HG02970 (cell line): ENCODE results near the gene AKAP6.
"Not testable (repeated sequence)": the region's sequence is repeated elsewhere in the genome, so short reads cannot be mapped to it uniquely, and the experiment has no call there.

Source experiments
- ATAC-seq: cut with Tn5 transposase; IDR thresholded peaks from one replicate; pipeline ENCODE4 v1.9.1; 2021; ENCODE audit warnings: mild to moderate bottlenecking, moderate library complexity, moderate number of reproducible peaks; ENCODE audit not compliant: unreplicated experiment, low FRiP score

AKAP6 gene

DNA sequence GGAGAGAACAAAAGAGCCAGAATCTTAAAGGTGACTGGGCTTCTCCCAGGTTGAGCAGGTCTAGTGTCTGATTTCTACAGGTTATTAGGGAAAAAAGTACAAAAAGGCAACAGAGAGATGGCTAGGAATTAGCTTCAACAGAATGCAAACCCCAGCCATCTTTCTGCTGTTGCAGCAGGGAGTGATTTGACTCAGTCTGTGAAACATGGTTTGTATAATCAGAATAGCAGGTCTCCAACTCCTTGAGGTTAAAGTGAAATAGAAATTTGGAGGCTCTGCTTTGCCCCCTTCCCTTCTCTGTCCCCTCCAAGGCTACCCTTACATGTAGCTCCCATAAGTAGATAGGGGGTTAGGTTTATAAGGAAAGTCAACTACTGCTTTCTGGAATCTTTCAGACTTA, 105.8 kb downstream of the AKAP6 start:
- ATAC-seq = no peak

DNA sequence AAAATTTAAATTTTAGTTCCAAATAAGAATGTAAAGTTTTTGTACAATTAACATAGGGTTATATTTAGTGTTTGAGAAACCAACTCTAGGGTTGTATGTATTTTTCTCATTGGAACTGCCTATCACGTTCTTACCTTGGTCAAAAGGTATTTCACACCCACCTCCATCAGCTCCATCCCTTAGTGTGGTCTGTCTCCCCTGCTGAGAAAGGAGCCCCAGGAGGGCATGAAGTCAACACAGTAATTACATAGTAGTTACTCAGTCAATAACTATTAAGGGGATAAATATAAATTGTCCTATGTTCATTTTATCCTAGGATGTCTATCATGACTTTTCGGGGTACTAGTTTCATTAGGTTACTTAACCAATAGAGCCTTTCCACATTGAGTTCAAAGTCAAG, 106.3 kb downstream of the AKAP6 start:
- no peak for ATAC-seq

DNA sequence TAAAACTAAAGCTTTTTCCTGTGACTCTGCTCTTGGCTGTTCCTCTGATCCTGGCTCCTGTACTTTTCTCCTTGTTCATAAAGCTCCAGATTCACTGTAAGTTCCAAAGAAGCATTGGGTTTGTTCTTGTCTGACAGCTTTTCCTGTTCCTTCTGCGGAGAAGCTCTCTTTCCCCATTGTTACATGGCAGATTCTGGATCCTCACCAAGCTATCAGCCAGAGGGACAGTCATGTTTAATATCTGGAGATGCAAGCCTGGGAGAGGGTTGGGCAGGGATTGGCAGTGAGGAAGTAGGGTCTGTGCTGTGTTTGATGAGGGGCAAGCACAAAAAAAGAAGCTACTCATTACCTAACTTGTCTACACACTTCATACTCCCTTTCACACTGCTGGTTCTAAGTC, 107.9 kb downstream of the AKAP6 start:
- no peak for ATAC-seq

DNA sequence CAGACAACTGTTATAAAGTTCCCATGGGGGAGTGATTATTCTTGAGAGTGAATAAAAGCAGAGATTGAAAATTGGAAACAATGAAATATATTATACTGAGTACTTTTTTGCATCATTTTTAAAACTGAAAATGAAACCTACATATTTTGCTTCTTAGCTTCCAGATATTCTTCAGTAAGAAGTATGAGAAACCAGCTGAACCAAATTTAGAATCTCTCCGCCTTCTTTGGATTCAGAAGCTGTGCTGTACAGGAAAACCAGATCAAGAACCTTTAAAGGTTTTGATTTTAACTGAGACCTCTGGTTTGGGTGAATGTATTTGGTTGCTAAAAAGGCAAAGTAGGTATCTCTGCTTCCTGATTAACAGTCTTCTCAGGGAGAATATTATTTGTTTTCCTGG, 109.4 kb downstream of the AKAP6 start:
- ATAC-seq = no peak

DNA sequence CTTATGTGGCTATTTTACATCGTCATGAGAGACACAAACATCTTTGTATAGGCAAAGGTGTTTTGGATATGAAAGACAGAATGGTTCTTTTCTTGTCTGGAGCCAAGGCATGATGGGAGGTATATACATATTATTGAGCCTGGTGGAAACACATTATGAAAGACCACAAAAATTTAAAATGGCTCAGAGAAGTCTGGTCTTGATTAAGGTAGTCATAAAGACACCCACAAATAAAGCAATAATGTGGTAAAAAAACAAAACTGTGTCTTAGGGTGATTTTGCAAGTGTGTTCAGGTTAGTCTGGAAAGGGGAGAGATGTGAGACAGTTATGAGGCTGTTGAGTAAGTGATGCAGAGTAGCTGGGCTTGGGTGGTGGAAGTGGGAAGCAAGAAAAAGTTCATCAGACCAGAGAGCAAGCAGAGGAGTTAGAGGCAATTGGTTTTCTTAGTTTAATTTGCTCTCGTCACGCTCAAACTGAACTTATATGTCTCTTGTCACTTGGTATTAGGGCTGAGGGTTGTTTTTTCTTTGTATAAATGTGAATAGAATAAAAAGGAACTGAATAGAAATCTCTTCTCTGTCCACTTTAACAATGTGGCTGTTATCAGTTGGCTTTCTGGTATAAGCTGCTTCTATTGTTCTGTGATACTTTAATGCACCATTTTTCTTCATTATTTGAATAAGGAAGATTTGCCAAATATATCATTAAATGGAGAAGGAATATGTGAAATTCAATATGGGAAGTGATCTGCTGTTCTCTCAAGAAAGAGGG, 115.0 kb downstream of the AKAP6 start:
- no peak for ATAC-seq

DNA sequence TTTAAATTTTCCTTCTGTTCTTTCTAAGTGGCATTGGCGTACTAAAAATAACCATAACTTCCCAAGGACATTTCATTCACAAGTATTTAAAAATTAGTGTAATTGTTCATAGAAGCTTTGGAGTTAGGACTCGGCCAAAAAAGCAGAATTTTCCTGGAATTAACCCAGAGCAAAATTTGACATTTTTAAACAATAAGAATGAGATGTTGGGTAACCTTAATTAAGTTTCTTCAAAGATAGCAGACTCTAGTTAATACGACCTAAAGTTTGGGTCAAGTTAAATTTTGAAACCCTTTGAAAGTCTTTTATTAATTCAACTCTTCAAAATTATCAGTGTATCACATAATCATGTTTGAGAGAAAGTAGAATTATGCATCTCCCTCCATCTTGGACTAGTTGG, 118.3 kb downstream of the AKAP6 start:
- no peak for ATAC-seq

DNA sequence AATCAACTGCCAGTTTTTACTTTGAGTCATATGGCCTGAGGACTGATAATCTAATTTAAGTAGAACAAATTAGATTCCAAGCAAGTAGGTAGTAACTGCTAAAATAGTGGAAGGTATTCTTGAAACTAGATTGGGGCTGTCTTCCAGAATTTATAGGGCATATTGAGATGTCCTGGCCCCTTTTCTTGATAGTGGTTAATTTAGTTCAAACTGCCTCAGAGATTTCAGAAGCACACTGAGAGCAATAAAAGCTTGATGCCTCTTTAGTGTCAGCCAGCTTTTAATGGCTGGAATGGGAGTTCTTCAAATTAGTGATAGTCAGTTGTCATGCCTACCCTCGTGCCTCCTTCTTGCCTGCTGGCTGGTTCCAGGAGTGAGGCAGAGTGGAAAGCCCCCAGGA, 120.5 kb downstream of the AKAP6 start:
- ATAC-seq = no peak

DNA sequence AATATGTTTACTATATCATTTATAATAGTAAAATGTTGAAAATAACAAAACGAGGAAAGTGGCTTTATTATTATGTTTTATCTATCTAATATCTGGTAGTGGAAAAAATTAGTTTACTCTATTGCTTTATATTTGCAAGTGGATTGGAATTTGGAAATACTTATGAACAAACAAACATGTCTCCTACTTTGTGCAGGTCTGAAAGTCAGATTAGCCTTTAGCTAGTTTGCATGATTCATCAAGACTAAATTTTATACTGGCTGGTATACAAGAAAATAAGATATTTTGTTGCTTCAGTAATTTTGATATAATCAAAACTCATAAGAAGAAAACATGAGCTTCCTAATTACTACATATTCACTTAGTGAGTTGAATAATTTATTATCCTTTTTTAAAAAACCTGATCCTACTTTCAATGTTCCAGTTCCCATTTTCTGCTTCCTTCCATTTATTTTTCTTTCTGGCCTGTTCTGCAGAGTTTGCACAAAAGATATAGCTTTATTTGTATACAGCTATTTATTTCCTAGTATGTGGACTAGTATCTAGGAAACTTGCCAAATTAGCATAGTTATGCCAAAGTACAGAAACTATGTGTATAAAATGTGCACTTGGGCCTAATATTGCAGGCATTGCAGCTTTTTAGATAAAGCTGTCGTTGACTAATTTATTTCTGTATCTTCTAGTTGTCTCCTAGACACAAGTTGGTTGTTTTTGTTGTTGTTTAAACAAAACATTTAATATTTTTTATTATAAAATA, 122.0 kb downstream of the AKAP6 start:
- ATAC-seq = no peak

DNA sequence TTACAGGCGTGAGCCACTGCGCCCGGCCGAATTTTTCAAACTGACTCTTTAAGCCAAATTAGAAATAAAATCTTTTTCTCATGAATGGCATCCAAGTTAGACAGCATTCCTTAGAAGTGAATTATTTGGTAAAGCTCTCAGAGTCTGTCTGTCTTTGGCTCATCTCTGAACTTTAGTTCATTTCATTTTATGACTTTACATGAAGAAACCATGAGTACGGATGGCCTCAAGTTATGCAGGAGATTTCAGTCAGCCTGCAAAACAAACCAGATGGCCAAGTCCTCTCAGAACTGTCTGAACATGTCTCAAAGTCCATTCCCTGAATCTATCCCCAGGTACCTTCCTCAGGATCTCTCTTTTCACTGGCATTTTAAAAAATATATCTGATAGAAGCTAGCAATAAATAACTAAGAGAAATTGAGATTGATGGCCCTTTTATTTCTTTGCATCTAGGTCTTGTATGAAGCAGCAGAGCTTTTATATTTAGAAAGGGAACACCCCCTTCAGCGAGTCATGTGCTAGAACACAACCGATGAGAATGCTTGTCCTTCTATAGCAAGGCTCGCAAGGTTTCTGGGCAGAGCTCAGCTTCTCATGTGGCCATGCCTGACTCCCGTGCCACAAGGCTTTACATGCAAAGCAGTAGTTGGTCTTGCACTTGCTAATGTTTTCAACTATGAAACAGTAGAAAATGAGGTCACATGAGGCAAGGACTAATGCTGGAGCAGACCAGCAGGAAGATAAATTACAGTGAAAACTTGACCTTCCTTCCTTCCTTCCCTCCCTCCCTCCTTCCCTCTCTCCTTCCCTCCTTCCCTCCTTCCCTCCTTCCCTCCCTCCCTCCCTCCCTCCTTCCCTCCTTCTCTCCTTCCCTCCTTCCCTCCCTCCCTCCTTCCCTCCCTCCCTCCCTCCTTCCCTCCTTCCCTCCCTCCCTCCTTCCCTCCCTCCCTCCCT, 125.0 kb downstream of the AKAP6 start:
- no peak for ATAC-seq

DNA sequence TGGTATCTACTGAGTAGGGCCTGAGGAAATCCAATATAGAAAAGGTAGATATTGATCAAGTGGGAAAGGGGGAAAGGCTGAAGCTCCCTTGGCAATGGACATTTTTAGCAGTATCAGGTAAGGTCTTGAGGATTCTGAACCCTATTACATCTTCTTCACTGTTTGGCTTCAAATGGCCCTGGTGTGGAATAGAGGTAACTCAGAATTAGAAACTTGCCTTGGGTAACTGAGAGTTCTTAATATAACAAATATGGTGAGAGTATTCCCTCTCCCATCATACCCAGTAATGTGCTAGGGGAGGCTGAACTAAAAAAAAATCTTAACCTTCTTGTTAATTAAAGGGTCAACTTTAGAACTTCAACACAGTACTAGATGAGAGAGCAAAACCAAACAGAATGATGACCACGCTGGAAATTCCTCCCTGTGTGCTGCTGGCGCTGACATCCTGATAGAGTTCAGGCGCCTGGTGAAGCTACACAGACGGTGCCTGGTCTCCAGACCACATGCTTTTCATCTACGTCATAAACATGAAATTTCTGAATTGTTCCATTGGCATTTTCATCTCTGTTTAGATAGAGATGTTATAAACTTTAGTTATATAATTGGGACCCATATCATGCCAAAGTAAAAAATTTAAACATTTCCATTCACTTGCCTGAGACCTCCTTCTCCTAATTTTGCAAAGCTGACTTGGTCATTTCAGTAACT, 128.3 kb downstream of the AKAP6 start:
- ATAC-seq = no peak

DNA sequence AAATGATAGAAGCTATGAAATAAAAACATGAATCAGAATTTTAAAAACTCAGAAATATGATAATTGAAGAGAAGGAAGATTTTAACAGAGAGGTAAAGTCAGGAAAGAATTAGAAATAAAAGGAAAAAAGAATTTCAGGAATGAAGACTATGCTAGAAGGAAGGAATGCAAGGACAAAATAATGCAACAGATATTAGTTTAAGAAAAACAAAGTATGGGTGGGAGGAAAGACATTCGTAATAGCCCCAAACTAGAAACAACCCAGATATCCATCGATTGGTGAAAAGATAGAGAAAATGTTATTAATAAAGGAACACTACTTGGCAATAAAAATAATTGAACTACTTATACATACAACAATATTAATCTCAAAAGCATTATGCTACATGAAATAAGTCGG, 129.6 kb downstream of the AKAP6 start:
- ATAC-seq = no peak

DNA sequence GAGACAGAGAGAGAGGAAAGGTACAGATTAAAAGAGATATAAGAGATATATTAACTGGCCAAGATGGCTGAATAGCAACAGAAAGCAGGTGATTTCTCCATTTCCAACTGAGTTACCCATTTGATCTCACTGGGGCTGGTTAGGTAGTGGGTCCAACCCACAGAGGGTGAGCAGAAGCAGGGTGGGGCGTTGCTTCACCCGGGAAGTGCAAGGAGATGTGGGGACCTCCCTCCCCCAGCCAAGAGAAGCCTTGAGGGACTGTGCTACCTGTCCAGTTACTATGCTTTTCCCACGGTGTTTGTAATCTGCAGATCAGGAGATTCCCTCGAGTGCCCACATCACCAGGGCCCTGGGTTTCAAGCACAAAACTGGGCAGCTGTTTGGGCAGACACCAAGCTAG, 131.2 kb downstream of the AKAP6 start:
- no peak for ATAC-seq

DNA sequence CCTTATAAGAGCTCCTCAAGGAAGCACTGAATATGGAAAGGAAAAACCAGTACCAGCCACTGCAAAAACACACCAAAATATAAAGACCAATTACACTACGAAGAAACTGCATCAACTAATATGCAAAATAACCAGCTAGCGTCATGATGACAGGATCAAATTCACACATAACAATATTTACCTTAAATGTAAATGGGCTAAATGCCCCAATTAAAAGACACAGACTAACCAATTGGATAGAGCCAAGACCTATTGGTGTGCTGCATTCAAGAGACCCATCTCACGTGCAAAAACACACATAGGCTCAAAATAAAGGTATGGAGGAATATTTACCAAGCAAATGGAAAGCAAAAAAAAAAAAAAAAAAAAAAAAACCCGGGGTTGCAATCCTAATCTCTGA, 133.5 kb downstream of the AKAP6 start:
- not testable (repeated sequence) for ATAC-seq

DNA sequence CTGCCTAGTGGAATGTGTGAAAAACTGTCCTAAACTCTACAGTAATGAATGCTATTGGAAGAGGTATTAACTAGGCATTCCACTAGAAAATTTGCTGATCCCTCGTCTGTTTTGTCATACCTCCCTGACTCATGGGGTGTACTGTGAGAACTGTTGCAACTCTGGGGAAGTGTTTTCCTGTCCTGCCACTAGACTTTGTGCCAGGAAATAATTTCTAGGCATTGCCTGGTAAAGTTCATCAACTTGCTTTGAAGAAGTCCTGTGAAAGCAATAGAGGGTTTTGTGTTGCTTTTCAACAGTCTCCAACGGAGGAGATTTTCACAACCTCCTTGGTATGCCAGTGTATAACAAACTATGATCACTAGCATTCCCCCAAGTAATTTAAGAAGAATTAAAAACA, 139.9 kb downstream of the AKAP6 start:
- ATAC-seq = no peak

DNA sequence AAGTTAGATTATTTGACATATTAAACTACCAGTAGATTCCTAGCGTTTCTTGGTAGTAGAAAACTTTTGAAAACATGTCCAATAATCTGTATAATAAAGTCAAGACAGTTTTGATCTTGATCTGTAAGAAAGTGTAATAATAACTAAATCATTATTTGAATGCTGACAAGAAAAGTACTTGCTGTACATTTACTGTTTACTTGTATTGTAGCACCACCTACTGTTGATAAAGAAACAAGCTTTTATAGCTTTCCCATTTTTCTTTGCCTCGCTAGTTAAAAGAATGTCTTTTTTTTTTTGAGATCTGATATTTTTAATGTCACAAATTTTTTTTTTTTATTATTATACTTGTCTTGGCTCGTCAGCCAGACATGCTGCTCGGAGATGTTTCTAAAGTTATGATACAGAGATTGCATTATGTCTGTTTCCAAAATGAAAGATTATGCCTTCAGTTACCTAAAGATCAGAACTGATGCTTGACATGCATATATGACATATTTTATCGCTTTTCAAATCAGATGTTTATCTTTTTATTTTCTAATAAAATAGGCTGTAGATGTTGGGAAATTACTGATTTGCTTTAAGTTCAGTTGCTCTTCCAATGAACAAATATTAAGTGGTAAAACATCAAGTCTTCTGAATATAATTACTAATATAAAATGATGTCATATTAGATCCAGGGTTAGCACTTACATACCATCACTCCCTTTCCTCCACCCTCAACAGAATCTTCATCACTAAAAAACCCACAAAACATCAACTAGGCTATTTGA, 140.5 kb downstream of the AKAP6 start:
- no peak for ATAC-seq

DNA sequence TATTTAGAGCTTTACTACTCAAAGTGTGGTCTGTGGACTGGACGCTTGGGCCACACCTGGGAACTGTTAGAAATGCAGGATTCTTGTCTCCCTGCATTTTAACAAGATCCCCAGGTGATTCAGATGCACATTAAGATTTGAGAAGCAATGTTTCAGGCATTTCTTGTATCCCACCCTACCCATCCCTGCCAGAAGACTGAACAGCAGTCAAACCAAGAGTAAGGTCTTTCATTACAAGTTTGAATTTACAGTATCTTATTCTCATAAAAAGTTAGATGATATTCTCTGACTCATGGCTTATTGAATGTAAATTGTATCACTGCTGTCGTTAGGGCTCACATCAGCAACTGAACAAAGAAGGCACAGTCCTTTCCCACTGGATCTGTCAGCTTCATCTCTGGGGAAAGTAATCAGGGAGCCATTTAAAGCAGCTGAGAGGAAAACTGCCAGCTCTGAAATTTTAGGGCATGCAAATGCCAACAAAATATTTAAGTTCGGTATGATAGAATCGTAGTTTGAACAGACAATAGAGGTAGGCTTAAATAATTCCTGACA, 141.1 kb downstream of the AKAP6 start:
- no peak for ATAC-seq

DNA sequence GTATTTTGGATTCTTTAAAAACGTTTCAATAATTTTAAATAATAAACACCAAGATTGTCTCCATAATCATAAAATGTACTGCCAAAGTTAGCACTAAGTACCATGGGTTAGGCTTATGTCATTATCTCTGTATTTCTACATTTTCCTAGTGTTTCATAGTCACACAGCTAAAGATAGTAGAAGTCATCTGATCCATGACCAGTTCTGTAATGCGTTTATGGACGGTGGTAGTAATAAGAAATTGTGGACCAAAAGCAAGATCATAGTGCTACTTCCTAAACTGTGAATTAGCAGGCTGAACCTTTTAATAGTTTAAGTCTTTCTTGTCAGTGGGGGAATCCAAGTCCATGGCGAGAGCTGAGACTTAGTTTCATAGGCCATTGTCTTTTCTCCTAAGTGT, 142.1 kb downstream of the AKAP6 start:
- ATAC-seq = no peak

DNA sequence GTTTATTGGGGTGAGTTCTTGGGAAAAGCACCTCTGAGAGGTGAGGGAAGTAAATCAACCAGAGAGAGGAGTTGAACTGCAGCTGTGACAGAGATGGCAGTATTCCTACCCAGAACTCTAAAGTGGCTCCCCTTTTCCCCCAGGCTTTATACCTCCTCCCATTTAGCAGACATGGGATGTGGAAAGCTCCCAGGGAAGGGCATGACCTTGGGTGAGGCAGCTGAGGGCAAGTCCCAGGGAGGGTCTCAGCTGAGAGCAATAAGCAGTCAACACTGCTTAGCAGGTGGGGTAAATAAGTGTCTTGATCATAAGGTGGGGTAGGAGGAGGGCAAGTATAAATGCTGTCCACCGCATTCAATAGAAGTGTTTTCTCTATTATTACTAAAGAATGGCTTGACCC, 143.0 kb downstream of the AKAP6 start:
- no peak for ATAC-seq
